22Rv1 (cell line): ENCODE measurements around the gene WNK2.

ENCODE experiments used
- CTCF ChIP-seq: fragments of 450-650 bp; IDR thresholded peaks from 2 replicates; pipeline ENCODE4 v1.5.1; 2017; ENCODE audit warnings: mild to moderate bottlenecking
- ZFX ChIP-seq: fragments of 450-650 bp; IDR thresholded peaks from 2 replicates; pipeline ENCODE4 v1.6.1; 2017; ENCODE audit warnings: antibody characterized with exemption, borderline replicate concordance

DNA sequence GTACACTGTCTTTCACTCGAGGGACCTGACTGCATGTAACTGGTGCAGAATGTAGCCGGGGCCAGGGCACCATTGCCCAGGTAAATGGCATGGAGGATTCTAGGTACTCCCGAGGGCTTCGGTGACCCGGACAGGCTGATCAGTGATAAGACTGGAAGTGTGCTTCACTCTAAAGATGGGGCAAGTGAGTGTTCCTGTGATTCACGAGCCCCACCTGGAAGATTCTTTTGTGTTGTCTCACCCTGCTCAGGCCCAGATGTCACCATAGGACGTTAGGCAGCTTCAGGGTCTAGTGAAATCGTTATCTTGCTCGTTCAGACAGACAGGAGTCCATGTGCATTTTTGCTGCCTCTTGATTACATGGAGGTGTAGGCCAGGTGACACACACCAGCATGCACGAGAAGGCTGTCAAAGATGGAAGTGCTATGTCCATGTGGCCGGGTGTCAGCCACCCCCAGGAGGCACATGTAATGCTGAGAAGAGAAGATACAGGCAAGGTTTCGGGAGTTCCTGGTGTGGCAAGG lies 73.9 kb downstream of the WNK2 start:
- TF ChIP-seq CTCF (no peak), ZFX (no peak)
